HepG2 (cell line): ENCODE data around the gene MRPL34. TPM values are rescaled to one million over a fixed set of nuclear protein-coding genes. Genes with fewer than 3 reads are reported as not detected.

ENCODE experiments used
- ATAC-seq: fragments of 200-7000 bp; cut with Tn5 transposase; 3 replicates; pipeline ENCODE4 v1.9.1; 2020; ENCODE audit warnings: mild to moderate bottlenecking, moderate library complexity
- BruUV-seq: library from RNA; stranded (reverse); fragments of 400-500 nt; replicated peaks from 2 replicates; lab custom pipeline; 2021; lab: Mats Ljungman, UMichigan
- CTCF ChIA-PET: fragments of 300-600 bp; formaldehyde crosslinking; extraction: SDS; loops from one replicate; lab custom pipeline; 2021; ENCODE audit warnings: low total read pairs, inconsistent platforms, low intra/inter-chr PET ratio; lab: Yijun Ruan, JAX
- POLR2A ChIA-PET: fragments of 350-600 bp; sonication (Branson Sonifier 250); formaldehyde crosslinking; loops from one replicate; lab custom pipeline; 2020; ENCODE audit warnings: antibody characterized with exemption, inconsistent platforms; lab: Yijun Ruan, JAX
- DNase-seq: peaks from one replicate; pipeline ENCODE4 v3.0.0-alpha.2; 2015; ENCODE audit warnings: low spot score
- FAIRE-seq: peaks from 3 replicates; lab custom pipeline; 2011; peaks lifted over from hg19 to GRCh38; lab: Jason Lieb, UNC
- H2AFZ ChIP-seq: one replicate; pipeline ENCODE4 v1.6.1; 2011; ENCODE audit warnings: low read length, inconsistent platforms
- H3K27ac ChIP-seq: fragments of 300-600 bp; 3 replicates; pipeline ENCODE4 v1.8.0; 2011; ENCODE audit warnings: mixed run types, mild to moderate bottlenecking, mixed read lengths, low read length, inconsistent platforms; ENCODE audit not compliant: insufficient read depth; ENCODE audit errors: extremely low read length
- H3K27me3 ChIP-seq, 2 experiments: fragments of 200-600 bp in 1 of 2; 2 replicates in 1 of 2; 3 replicates in 1 of 2; pipeline versions ENCODE4 v1.6.0 to v1.8.0; 2011; ENCODE audit warnings: low read length in 2 of 2, mild to moderate bottlenecking in 2 of 2, moderate library complexity in 2 of 2, inconsistent platforms in 1 of 2; ENCODE audit not compliant: insufficient read depth in 2 of 2, control insufficient read depth in 1 of 2
- H3K36me3 ChIP-seq, 2 experiments: fragments of 200-600 bp in 1 of 2; replicated peaks in 1 of 2; 2 replicates in 1 of 2; 3 replicates in 1 of 2; pipeline versions ENCODE4 v1.5.1 to v1.8.0; 2011; ENCODE audit warnings: low read length in 2 of 2, inconsistent platforms in 1 of 2; ENCODE audit not compliant: insufficient read depth in 2 of 2, control insufficient read depth in 1 of 2
- H3K4me1 ChIP-seq: 2 replicates; pipeline ENCODE4 v1.5.1; 2012; ENCODE audit warnings: low read length, inconsistent platforms; ENCODE audit not compliant: insufficient read depth
- H3K4me2 ChIP-seq: 2 replicates; pipeline ENCODE4 v1.6.0; 2011; ENCODE audit warnings: low read depth, low read length, inconsistent platforms
- H3K4me3 ChIP-seq, 3 experiments: fragments of 200-600 bp in 1 of 3; sonication (generic), shearing (Covaris generic) in 1 of 3; replicated peaks in 1 of 3; 2 replicates each; pipeline ENCODE4 v1.5.1; 2011 to 2016; ENCODE audit warnings: low read length in 3 of 3, inconsistent platforms in 2 of 3, low read depth in 2 of 3, mild to moderate bottlenecking in 2 of 3, control low read depth in 1 of 3, mixed read lengths in 1 of 3; ENCODE audit not compliant: insufficient read depth in 1 of 3
- H3K79me2 ChIP-seq: one replicate; pipeline ENCODE4 v1.6.1; 2011; ENCODE audit warnings: low read length, inconsistent platforms; ENCODE audit not compliant: insufficient read depth
- H3K9ac ChIP-seq: 2 replicates; pipeline ENCODE4 v1.6.0; 2011; ENCODE audit warnings: mild to moderate bottlenecking, low read depth, low read length, inconsistent platforms; ENCODE audit not compliant: insufficient read depth
- H3K9me3 ChIP-seq: 2 replicates; pipeline ENCODE4 v1.5.1; 2012; ENCODE audit warnings: mild to moderate bottlenecking, low read length
- H4K20me1 ChIP-seq: 2 replicates; pipeline ENCODE4 v1.6.0; 2011; ENCODE audit warnings: inconsistent platforms, mild to moderate bottlenecking, low read length, moderate library complexity; ENCODE audit not compliant: insufficient read depth
- AGO2 ChIP-seq: fragments of 200-400 bp; formaldehyde crosslinking; optimal IDR thresholded peaks from 2 replicates; pipeline ENCODE3; 2017; ENCODE audit warnings: mild to moderate bottlenecking, low read depth, low read length, moderate library complexity
- ASH2L ChIP-seq: fragments of 300-600, 200-600 bp; sonication (generic); IDR thresholded peaks from 2 replicates; pipeline ENCODE4 v1.7.0; 2017; ENCODE audit warnings: low read depth, mild to moderate bottlenecking, moderate library complexity, mixed read lengths, low read length; ENCODE audit not compliant: insufficient read length
- FIP1L1 ChIP-seq: fragments of 200-400 bp; formaldehyde crosslinking; IDR thresholded peaks from 2 replicates; pipeline ENCODE4 v1.6.1; 2018; ENCODE audit warnings: low read depth, mild to moderate bottlenecking, low read length, moderate library complexity, borderline replicate concordance; ENCODE audit not compliant: insufficient read depth
- HNRNPLL ChIP-seq: fragments of 200-400 bp; formaldehyde crosslinking; IDR thresholded peaks from 2 replicates; pipeline ENCODE4 v1.6.1; 2017; ENCODE audit warnings: mild to moderate bottlenecking, low read depth, low read length; ENCODE audit not compliant: poor library complexity, severe bottlenecking
- MTA3 ChIP-seq: sonication (generic); formaldehyde crosslinking; IDR thresholded peaks from 2 replicates; pipeline ENCODE4 v1.4.0; 2020; ENCODE audit warnings: missing genetic modification reagents
- RBFOX2 ChIP-seq: fragments of 200-400 bp; formaldehyde crosslinking; IDR thresholded peaks from 2 replicates; pipeline ENCODE4 v1.6.1; 2017; ENCODE audit warnings: low read depth, mild to moderate bottlenecking, low read length
- WGBS: methylation state at CpG from one replicate; pipeline ENCODE4 v1.1.6; 2017; ENCODE audit warnings: low lambda C conversion rate; 5-methylcytosine and 5-hydroxymethylcytosine counted together
- in situ Hi-C: cut with HindIII; loops from 2 replicates; pipeline ENCODE4 v1.10.0; 2017; ENCODE audit warnings: low pct_unique_long_range_greater_than_20kb; ENCODE audit not compliant: extremely low pct_ligation_motif_present
- intact Hi-C: fragments of 100-400 bp; cut with micrococcal nuclease; formaldehyde crosslinking; loops from one replicate; pipeline ENCODE4 v1.10.0; 2022; ENCODE audit not compliant: unreplicated experiment
- polyA plus RNA-seq, 8 experiments: library from polyadenylated mRNA; depleted of rRNA in 3 of 8; stranded (reverse) in 7 of 8; unstranded in 1 of 8; fragments of >200 nt; fragmentation: Illumina TruSeq in 4 of 8; extraction: Trizol in 4 of 8; gene quantifications; 2 replicates each; pipeline versions ENCODE4 v1.2.1 to v1.2.3, GENCODE V29; 2011 to 2016; ENCODE audit warnings: low read depth in 4 of 8, missing spikeins in 1 of 8, mixed read lengths in 1 of 8; ENCODE audit not compliant: insufficient read depth in 1 of 8
- total RNA-seq, 5 experiments: library from RNA; depleted of rRNA; stranded (reverse); fragments of >200 nt; fragmentation: Illumina TruSeq; extraction: Trizol; gene quantifications; 2 replicates each; pipeline ENCODE4 v1.2.3, GENCODE V29; 2016; ENCODE audit warnings: low read depth in 1 of 5
- TF ChIP-seq, protein P1 (sequence below): sonication (generic); formaldehyde crosslinking; IDR thresholded peaks from 2 replicates; pipeline ENCODE4 v1.5.1; 2020; ENCODE audit warnings: missing genetic modification reagents, mild to moderate bottlenecking, borderline replicate concordance
- TF ChIP-seq, protein P2 (sequence below): sonication (generic); formaldehyde crosslinking; IDR thresholded peaks from 2 replicates; pipeline ENCODE4 v1.4.0; 2020; ENCODE audit warnings: missing genetic modification reagents
- TF ChIP-seq, protein P3 (sequence below): sonication (generic); formaldehyde crosslinking; IDR thresholded peaks from 2 replicates; pipeline ENCODE4 v1.5.0; 2020; ENCODE audit warnings: missing genetic modification reagents, mild to moderate bottlenecking, borderline replicate concordance

The MRPL34 gene
- total and polyA plus RNA-seq, 2 of the 13 experiments (the other 11 are each of a cell fraction or from before 2014, with no cell fraction given): 74.0 to 77.3 TPM

DNA sequence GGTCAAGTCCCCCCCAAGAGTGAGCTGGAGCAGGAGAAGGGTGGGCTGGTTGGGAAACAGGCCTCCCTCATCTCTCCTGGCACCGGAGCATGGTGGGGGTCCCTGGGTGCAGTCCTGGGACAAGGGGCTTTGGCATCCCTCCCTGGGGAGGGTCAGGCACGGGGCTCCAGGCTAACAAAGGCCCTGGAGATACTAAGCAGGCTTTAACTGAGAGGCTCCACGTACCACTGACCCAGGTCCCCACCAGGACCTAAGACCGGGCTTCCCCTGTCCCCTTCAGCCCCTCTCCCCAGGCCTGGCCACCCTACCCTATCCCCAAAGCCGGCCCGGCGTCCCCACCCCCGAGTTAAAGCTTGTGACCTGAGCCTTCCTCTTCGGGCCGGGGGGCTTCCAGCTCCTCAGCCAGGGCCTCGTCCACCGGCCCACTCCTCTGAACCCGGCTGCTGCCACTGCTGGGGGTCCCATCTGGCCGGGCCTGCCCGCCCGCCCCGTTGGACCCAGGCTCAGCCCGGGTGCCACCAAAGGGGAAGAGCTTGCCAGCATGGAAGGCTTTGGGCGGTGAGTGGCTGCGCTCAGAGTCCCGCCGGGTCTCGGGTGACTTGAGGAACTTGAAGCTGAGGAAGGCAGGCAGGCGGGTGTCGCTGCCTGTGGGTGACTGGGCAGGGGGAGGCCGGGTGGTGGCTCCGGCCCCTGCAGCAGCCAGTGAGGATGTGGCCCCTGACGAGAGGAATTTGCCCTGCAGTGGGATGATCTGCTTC, 18.9 kb downstream of the MRPL34 start:
- 95% methylated on average over 15 of the region's 28 CpGs for WGBS
- FAIRE-seq: no peak

DNA sequence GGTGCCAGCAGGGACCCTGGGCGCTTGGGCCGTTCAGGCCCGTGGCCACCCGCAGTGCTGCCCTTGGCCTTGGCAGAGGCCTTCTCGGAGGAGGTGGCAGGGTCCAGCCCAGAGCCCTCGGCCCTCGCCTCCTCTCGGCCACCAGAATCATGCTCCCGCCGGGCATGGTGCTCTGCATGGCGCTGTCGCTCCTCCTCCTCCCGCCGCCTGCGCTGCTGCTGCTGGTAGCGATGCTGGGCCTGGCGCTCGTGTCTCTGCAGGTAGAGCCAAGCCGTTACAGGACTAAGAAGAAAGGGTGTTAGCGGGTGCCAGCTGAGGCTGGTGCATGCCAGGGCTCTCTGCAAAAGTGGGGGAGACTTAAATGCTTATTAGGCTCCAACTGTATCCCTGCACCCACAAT, 19.5 kb downstream of the MRPL34 start:
- intact Hi-C loops: no loop called here
- Histone ChIP-seq H3K79me2 (no peaks in the 10 kb centered on the region), H3K27ac (no peak overlapping the region), H4K20me1 (no peaks in the 10 kb centered on the region), H2AFZ (no peak overlapping the region), H3K36me3 (peaks cover 3 to 15% of the 10 kb centered on the region in 2 experiments; a peak in 2 of 5 replicates), H3K9me3 (no peaks in the 10 kb centered on the region), H3K4me3 (no peak overlapping the region), H3K4me1 (no peaks in the 10 kb centered on the region), H3K4me2 (no peak overlapping the region), H3K9ac (no peak overlapping the region), H3K27me3 (no peaks in the 10 kb centered on the region)
- WGBS: 97% methylated on average over 14 of the region's 20 CpGs
- BruUV-seq: no TSS peak
- no peak for ATAC-seq
- no peak for FAIRE-seq
- in situ Hi-C loops: no loop called here
- TF ChIP-seq, protein P1, sequence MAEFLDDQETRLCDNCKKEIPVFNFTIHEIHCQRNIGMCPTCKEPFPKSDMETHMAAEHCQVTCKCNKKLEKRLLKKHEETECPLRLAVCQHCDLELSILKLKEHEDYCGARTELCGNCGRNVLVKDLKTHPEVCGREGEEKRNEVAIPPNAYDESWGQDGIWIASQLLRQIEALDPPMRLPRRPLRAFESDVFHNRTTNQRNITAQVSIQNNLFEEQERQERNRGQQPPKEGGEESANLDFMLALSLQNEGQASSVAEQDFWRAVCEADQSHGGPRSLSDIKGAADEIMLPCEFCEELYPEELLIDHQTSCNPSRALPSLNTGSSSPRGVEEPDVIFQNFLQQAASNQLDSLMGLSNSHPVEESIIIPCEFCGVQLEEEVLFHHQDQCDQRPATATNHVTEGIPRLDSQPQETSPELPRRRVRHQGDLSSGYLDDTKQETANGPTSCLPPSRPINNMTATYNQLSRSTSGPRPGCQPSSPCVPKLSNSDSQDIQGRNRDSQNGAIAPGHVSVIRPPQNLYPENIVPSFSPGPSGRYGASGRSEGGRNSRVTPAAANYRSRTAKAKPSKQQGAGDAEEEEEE: no peak
- no peak for TF ChIP-seq MTA3 (CRISPR knock-in tag)
- TF ChIP-seq, protein P2, sequence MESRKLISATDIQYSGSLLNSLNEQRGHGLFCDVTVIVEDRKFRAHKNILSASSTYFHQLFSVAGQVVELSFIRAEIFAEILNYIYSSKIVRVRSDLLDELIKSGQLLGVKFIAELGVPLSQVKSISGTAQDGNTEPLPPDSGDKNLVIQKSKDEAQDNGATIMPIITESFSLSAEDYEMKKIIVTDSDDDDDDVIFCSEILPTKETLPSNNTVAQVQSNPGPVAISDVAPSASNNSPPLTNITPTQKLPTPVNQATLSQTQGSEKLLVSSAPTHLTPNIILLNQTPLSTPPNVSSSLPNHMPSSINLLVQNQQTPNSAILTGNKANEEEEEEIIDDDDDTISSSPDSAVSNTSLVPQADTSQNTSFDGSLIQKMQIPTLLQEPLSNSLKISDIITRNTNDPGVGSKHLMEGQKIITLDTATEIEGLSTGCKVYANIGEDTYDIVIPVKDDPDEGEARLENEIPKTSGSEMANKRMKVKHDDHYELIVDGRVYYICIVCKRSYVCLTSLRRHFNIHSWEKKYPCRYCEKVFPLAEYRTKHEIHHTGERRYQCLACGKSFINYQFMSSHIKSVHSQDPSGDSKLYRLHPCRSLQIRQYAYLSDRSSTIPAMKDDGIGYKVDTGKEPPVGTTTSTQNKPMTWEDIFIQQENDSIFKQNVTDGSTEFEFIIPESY (CRISPR knock-in tag): peak; percentile 65; the same call in 1 of the 2 replicates
- peak; percentile 34 for TF ChIP-seq AGO2
- no peak for TF ChIP-seq ASH2L
- TF ChIP-seq, protein P3, sequence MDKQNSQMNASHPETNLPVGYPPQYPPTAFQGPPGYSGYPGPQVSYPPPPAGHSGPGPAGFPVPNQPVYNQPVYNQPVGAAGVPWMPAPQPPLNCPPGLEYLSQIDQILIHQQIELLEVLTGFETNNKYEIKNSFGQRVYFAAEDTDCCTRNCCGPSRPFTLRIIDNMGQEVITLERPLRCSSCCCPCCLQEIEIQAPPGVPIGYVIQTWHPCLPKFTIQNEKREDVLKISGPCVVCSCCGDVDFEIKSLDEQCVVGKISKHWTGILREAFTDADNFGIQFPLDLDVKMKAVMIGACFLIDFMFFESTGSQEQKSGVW: no peak
- POLR2A ChIA-PET: no interaction called here
- CTCF ChIA-PET: no interaction called here
- DNase-seq: no peak

More for the DNA sequence above, 18.9 kb downstream of the MRPL34 start:
- POLR2A ChIA-PET: interaction anchor here (1.0 kb wide), 1 partner anchor 8 kb away, joined by 5 read pairs; no protein-coding TSS in a partner anchor
- Histone ChIP-seq H3K36me3 (peaks cover 3 to 19% of the 10 kb centered on the region in 2 experiments; a peak in 2 of 5 replicates), H4K20me1 (no peaks in the 10 kb centered on the region), H3K4me1 (no peaks in the 10 kb centered on the region), H3K4me3 (no peak overlapping the region), H3K27me3 (no peaks in the 10 kb centered on the region), H3K9me3 (no peaks in the 10 kb centered on the region), H3K27ac (no peak overlapping the region), H3K9ac (no peak overlapping the region), H3K79me2 (no peaks in the 10 kb centered on the region), H3K4me2 (no peak overlapping the region), H2AFZ (no peak overlapping the region)
- CTCF ChIA-PET: no interaction called here
- in situ Hi-C loops: no loop called here
- no TSS peak for BruUV-seq
- TF ChIP-seq HNRNPLL (no peak), ASH2L (no peak), RBFOX2 (0 out of 2 replicates have a peak, but pooled peaks have one; percentile 28), FIP1L1 (no peak), AGO2 (peak; percentile 30)
- no peak for DNase-seq
- intact Hi-C loops: no loop called here
- ATAC-seq: no peak
